Left lobe of liver (tissue), 2 donors: Measurements from ENCODE around the gene UMODL1. TPM values are rescaled to one million over a fixed set of nuclear protein-coding genes. Genes with fewer than 3 reads are reported as not detected.

Experiments
- ATAC-seq: fragments of 200-7000 bp; cut with Tn5 transposase; one replicate; pipeline ENCODE4 v1.9.1; 2020; ENCODE audit warnings: mild to moderate bottlenecking, moderate library complexity
- DNase-seq: peaks from one replicate; pipeline ENCODE4 v3.0.0-alpha.2; 2020; ENCODE audit warnings: low spot score
- total RNA-seq: library from RNA; stranded (reverse); gene quantifications from one replicate; pipeline ENCODE4 v1.2.1, GENCODE V29; 2021
- donor health status: DM: no; HTN: no; CAD: no; lungs with moderate emphysema.
- donor health status: DM: no; HTN: yes; CAD: no.

Gene UMODL1
- total RNA-seq, 1 donor from 2014 or later, result 0.18 TPM

DNA sequence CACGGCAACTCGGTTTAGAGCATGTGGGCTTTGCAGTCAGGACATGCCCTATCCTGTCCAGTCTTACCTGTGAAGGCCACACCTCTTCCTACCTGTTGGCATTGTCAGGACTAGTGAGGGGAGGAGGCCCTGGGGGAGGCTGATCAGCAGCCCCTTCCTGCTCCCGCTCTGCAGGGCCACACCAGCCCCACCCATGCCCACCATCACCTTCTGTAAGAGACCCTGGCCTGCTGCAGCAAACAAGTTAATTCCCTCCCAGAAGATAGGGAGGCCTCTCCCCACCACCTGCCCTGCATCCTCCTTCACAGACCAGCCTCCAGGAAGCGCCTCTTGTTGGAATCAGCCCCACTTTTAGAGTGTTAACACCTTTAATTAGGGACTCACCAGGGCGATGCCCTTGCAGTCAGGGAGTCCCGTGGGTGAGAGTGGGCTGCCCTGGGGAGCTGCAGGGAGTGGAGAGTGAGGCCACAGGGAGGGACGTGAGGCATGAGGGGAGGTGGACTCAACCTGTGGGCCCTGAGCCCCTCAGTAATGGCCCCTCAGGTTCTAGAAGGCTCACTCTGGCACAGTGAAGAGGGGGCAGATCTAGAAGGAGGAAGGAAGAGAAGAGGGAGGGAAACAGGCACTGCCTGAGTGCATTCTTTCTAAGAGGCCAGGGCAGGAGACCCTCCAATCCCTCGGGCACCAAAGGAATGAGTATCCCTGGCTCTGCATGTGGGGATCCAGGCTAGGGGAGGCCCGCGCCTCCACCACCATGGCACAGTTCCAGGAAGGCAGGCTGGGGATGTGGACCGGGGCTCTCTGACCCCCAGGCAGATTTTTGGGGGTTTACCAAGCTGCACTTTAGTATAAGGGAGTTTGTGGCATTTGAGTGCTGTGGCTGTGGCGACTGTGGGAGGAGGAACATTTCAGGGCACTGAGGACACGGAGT is 8.2 kb downstream of the UMODL1 start:
- DNase-seq, result no peak
- no peak for ATAC-seq

DNA sequence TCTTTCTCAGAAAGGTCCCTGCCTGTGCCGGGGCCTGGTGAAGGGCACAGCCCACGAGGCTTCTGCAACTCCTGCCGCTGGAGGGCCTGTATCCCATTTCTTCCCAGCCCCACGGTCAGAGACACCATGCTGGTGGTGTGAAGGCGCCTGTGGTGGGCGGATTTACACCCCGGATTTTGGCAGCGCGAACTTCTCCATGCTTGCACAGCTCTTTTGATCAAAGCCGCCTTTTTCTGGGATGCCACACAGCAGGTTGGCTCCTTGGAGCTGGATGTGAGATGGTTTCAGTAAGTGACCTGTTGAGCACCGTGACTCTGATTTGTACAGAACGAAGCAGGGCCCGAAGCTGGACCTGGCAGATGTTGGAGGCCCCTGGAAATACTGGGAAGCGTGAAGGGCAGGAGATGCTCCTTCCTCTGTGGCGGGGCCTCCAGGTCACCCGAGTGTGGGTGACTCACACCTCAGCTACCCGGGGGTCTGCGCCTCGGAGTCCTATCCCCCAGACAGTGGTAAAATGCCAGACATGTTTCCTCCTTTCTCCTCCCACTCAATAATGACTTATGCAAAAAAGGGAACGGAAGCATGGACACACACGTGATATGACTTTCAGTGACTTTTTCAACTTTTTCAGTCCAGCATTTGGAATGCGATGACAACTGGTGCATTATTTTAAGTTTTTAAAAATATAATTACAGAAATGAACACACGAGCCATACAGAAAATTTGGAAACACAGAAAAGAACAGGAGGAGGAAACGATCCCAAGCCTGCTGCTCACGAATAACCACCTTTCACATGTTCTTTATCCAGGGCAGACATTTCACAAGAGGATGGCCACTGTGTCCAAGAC is 9.0 kb downstream of the UMODL1 start:
- DNase-seq (no peak), ATAC-seq (no peak)

DNA sequence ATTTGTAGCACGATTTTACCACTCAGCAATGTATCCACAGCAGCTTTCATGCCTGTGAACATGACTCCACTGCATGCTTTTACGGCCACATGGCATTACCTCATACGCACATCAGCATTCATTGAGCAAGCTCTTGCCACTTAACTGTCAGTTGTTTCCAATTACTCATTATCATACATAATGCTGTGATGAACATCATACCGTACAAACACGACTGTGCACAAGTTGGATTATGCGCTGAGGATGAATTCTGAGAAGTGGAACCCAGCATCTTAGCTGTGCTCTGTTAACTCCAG is 9.6 kb downstream of the UMODL1 start:
- ATAC-seq, result no peak
- DNase-seq, result no peak

DNA sequence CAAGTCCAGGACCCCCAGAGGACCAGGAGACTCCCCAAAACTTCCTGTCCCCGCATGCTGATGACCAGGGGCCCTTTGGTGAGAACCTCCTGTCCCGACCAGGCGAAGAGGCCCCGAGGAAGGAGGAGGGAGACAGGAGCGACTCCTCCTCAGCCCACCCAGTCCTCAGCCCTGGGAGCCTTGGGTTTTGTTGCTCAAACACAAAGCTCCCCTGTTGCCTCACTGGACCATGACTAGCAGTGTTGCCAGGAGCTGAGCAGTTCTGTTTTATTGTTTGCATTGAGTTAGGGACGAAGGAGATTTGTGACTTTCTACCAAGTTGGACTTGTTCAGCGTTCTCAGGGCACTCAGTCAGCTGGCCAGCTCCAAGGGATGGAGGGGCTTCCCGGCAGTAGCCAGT is 10.0 kb downstream of the UMODL1 start:
- ATAC-seq, result no peak

DNA sequence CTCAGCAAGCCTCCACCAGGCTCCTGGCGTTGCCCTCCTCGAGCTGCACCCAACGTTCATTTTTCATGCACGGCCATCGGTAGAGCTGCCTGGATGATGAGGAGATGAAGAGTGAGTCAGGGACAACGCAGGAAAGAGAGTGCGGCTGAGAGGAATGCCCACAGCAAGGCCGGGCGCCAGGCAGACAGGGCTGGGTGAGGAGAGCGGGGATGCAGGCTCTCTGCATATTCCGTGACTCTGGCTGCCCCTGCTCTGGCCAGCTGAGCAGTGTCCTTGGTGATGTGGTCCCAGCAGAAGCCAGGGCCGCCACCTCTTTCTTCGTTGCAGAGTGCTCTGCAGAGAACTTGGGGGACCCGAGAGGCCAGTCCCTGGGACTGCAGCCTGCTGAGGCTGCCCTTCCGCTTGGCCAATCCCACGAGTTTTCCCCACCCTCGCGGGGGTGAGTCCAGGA is 10.8 kb downstream of the UMODL1 start:
- ATAC-seq (no peak), DNase-seq (no peak)

More for the DNA sequence above, 10.0 kb downstream of the UMODL1 start:
- DNase-seq, result no peak

DNA sequence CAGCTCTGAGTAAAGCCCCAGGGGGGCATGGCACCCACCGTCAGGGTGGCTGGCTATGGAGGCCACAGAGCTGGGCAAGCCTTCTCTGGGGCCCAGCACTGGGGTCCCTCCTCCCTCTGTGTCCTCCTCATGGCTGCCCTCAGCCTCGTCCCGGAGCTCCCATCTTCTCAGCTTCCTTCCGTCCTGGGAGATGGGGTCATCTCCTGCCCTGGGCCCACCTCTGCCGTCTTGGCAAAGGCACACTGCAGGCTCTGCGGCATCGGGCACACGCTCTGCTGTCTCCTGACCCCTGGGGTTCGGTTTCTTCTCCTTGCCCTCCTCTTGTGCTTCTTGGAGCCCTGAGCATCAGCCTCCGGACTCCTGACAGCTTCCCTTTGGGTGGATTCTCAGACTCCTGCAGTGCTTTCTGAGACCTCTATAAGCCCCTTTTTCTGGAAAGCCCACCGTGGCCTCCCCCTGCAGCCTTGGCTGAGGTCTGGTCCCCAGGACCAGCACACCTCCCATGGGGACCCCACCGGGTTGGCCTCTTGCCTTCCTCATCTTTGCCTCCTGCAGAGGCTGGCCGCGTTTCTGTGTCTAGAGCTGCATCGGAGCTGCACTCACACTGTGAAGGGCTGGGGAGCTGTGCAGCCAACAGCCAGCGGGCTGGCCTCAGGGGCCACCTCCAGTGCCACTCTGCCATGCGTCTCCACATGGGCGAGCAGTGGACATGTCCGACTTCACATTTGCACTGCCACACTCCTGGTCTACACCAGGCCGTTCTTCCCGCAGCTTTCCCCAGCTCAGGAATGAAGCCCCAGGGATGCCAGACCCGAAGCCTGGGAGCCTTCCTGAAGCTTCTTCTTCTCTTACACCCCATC is 11.6 kb downstream of the UMODL1 start:
- ATAC-seq (no peak), DNase-seq (no peak)

DNA sequence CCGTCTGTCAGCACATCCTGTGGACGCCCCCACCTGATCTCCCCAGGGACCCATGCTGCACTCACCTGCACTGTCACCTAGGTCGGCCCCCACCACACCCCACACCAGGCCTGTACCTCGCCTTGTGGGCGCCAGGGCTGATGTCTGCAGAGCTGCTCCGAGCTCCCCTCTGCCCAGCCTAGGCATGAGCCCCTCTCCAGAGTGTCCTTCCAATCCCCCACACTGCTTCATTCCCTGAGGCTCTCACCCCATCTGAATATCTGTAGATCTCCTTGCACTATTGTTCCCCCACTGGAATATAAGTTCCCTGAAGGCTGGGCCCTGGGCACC is 12.2 kb downstream of the UMODL1 start:
- ATAC-seq (no peak), DNase-seq (no peak)

DNA sequence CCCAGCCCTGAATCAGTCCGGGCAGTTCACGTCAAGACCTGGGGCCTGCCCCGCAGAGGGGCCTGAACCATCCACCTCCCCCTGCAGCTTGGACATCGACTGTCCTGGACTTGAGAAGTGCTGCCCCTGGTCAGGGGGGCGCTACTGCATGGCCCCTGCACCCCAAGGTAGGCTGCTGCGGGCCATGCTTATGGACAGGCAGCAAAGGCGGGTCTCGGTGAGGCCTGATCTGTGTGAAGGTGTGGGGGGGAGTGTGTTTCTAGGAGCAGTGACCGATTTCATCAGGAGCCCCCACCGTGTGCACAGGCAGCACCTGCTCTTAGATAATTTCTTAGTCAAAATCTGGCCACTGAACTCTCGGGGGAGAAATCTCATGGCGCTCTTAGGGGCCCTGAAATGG is 13.0 kb downstream of the UMODL1 start:
- ATAC-seq (no peak), DNase-seq (no peak)

DNA sequence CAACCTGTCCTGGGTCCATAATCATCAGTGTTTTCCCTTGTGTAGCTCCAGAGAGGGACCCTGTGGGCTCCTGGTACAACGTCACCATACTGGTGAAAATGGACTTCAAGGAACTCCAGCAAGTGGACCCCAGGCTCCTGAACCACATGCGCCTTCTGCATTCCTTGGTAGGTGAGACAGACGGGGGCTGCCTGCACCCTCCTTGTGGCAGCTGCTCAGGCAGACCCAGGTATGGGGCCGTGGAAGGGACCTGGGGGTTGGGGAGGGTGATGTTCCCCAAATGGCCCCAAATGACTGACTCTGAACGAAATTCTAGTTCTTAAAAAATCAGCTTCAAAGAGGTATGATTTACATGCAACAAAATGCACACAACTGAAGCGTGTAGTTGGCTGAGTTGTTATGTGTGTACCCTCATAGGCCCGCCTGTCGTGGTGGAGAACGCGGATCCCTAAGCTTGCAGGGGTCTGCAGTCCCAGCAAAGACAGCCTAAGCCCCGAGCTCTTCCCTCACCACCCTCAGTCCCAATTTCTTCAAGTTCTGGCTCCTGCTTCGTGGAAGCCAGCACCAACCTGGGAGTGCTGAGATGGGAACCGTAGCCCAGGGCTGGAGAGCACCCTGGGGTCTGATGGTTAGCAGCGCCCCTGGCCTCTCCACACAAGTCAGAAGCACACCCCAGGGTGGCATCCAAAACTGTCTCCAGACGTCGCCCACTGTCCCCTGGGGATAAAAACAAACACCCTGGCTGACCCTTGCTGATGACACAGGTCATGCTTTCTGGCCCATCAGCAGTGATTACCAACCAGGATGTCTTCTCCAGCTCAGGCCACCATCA is 14.3 kb downstream of the UMODL1 start:
- peak; percentile 21 for ATAC-seq

DNA sequence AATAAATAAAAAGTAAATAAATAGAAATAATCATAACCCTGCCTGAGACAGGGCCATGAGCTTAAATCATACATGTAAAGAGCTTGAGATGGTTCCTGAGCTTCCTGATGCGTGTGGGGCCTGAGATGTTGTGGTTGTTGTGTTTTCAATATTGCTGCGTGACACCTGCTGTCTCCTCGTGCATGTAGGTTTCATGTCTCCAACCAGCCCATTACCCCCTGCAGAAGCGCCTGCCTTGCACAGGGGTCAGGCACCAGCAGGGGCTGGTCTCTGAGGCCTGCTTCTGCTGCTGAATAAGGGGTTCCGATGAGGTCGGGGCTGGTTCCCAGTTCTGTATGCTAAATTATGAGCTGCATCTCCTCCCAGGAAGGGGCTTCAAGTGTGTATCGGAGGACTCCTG is 15.9 kb downstream of the UMODL1 start:
- no peak for DNase-seq
- ATAC-seq, result no peak

More for the DNA sequence above, 14.3 kb downstream of the UMODL1 start:
- no peak for DNase-seq

DNA sequence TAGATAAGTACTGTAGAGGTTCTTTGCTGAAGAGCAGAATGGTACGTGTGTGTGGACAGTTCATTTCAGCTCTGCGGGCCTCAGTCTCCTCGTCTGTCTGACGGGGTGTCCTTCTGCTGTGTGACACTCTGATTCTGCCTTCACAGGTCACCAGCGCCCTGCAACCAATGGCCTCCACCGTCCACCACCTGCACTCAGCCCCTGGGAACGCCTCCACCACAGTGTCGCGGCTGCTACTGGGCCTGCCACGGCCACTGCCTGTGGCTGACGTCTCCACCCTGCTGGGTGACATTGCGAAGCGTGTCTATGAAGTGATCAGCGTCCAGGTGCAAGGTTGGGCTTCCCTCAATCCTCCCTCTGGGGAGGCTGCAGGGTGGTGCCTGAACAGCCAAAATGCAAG is 17.0 kb downstream of the UMODL1 start:
- no peak for DNase-seq
- no peak for ATAC-seq

DNA sequence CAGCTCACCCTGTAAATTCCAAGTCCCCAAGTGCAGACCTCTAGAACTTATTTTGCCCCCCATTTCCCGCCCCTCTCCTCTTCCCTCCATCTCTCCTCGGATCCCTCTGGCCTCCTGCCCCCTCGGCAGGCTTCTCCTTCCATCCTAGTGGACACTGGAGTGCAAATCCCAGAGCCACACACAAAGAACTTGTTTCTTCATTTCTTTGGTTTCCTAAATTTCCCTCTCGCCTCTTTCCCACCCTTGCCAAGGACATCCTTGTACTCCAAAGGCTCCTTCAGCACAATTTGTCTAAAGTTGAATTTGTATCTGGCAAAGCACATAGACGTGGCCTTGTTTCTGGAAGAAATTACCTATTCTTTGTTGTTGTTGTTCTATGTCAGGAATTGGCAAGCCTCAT is 17.5 kb downstream of the UMODL1 start:
- DNase-seq, result no peak
- no peak for ATAC-seq

DNA sequence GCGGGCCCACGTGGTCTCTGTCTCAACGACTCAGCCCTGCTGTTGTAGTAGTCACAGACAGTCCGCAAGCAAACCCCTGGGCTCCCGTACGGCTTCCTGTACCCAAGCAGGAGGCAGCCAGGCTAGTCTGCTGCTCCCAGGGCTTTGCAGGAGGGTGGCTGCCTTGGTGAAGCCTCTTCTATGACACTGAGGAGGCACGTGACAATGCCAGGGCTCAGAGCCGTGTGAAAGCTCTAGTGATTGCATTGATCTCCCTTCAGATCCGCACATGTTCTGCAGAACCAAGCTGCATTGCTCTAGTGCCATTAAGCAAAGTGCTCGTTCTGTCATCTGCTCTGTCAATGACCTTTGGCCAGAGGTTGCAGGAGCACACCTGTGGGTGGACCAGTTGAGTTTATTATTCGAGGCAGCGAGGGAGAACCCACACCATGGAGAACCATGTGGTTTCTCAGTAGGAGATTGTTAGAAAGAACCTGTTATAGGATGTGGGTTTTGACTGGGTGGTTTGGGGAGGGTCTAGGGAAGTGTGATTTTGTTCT is 18.0 kb downstream of the UMODL1 start:
- ATAC-seq (peak; percentile 59), DNase-seq (no peak)

DNA sequence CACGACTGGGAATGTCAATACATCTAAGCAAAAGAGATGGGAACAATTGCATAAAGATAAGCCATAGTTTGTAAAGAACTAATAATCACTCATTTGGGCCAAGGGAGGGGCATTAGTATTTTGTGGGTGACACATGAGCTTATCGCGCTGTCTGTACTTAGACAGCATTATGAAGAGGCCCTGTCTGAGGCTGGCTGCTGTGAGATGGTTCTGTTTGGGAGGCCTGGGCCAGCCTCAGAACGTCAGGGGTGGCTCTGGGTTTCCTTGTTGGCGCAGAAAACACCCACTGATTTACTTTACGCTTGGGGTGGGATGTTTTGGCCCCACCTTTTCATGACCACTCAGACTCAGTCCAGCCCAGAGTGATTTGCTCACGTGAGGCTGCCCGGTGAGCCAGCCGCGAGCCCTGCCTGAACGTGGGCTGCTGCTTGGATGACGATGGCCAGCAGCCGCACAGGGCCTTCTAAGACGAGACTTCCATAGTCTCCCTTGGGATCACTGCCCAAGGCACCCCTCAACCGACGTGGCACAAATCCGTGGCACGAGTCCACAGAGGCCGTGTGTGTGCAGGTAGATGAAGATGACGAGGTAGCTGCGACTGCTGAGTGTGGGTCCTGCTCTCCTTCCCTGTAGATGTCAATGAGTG is 18.7 kb downstream of the UMODL1 start:
- ATAC-seq (no peak), DNase-seq (no peak)

DNA sequence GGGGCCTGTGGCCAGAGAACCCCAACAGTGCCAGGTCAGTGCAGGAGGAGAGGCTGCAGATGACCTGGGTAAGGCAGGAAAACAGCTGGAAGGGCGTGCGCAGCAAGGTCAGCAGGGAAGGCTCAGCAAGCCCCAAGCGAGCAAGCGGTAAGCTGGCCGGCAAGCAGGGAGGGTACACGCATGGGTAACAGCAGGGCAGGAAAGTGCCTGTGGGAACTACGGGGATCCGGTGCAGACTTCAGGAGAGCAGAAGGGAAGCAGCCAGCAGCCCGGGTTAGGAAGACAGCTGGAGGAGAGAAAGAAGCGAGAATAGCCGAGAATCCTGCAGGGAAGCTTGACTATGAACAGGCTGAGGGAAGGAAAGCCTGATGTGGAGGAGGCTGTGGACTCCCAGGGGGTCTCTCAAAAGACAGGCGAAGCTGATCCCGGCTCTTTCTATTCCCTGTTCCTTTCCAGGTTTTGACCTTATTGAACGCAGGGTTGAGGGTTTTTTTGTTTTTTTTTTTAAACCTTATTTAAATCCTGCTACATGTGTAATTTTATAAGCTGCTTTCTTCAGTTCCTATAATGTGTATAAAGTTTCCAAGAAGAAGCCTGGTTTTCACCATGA is 20.9 kb downstream of the UMODL1 start:
- no peak for DNase-seq

DNA sequence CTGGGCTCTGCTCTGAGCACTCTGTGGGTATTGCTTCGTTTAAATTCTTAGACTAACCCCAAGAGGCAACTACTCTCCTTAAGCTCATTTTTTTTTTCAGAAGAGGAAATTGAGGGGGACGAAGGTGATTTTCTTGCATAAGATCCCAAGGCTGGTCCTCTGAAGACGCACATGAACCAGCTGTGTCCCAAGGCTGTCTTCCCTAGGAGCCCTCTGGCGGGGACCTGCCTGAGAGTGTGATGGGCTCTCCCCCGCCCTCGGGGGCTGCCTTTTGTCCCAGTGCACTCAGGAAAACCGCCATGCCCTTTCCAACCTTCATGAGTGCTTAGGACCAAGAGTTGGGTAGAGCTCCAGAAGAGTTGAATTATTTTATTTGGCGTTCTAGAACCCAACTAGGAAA is 21.7 kb downstream of the UMODL1 start:
- ATAC-seq (no peak), DNase-seq (no peak)

More for the DNA sequence above, 20.9 kb downstream of the UMODL1 start:
- no peak for ATAC-seq

DNA sequence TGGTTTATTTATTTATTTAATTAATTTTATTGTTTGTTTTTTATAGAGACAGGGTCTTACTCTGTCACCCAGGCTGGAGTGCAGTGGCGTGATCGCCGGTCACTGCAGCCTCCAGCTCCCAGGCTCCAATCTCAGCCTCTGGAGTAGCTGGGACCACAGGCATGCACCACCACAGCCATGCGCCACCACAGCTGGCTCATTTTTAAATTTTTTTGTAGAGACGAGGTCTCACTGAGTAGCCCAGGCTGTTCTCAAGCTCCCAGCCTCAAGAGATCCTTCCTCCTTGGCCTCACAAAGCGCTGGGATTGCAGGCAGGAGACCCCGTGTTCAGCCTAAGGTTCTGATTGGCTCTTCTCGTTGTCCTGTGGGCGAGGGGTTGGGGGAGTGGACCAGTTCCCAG is 22.1 kb downstream of the UMODL1 start:
- ATAC-seq, result no peak
- DNase-seq, result no peak

DNA sequence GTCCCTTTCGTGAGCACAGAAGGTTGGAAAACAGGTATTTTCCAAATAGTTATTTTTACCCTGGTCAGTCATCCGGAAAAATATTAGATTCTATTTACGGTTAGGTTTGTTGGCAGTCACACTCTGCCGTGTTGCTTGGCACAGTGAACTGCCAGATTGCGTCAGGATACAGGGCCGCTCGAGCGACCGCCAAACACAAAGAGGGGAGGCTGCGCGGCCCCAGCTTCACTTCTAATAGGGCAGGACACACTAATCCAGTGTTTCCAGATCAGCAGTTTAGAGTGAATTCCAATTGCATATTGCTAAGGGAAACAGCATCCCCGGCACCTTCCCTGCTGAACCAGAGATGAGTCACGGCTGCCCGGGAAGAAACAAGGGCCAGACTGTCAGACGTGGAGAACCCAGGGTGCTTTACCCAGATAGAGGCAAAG is 22.9 kb downstream of the UMODL1 start:
- DNase-seq, result no peak
- ATAC-seq, result peak; percentile 69

DNA sequence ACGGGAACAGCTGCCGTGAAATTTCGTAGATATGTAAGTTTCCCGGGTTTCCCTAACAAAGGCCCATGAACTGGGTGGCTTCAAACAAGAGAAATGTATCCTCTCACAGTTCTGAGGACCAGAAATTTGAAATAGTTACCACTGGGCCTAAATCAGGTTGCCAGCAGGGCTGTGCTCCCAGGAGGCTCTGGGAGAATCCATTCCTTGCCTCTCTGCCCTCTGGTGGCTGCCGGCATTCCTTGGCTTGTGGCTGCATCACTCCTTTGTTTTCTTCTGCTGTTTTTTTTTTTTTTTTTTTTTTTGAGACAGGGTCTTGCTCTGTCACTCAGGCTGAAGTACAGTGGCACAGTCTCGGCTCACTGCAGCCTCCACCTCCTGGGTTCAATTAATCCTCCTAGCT is 23.7 kb downstream of the UMODL1 start:
- DNase-seq (no peak), ATAC-seq (no peak)
